Keratinocyte (primary cell): ENCODE data around the gene SLC1A3. TPM values are rescaled to one million over a fixed set of nuclear protein-coding genes. Genes with fewer than 3 reads are reported as not detected.
A peak's percentile ranks its signal among the peaks of the same experiment; 100 is the strongest.

Experiments
- DNase-seq: peaks from one replicate; pipeline ENCODE4 v3.0.0-alpha.2; 2011; ENCODE audit warnings: low read depth, missing footprints, low spot score
- FAIRE-seq: peaks from 2 replicates; lab custom pipeline; 2011; peaks lifted over from hg19 to GRCh38; lab: Jason Lieb, UNC
- H2AFZ ChIP-seq: 2 replicates; pipeline ENCODE4 v1.6.0; 2012; ENCODE audit warnings: low read length, control low read depth, inconsistent platforms; ENCODE audit not compliant: control insufficient read depth
- H3K27ac ChIP-seq: 2 replicates; pipeline ENCODE4 v1.5.1; 2011; ENCODE audit warnings: low read length; ENCODE audit not compliant: control insufficient read depth, insufficient read depth
- H3K27me3 ChIP-seq: 3 replicates; pipeline ENCODE4 v1.6.0; 2011; ENCODE audit warnings: low read length; ENCODE audit not compliant: control insufficient read depth, insufficient read depth; ENCODE audit errors: extremely low read depth
- H3K36me3 ChIP-seq, 2 experiments: 2 replicates in 1 of 2; 3 replicates in 1 of 2; pipeline ENCODE4 v1.5.1; 2011; ENCODE audit warnings: low read length in 2 of 2, mild to moderate bottlenecking in 1 of 2; ENCODE audit not compliant: control insufficient read depth in 2 of 2, insufficient read depth in 2 of 2; ENCODE audit errors: extremely low read depth in 1 of 2
- H3K4me1 ChIP-seq: 3 replicates; pipeline ENCODE4 v1.5.1; 2011; ENCODE audit warnings: low read length; ENCODE audit not compliant: control insufficient read depth, insufficient read depth; ENCODE audit errors: extremely low read depth
- H3K4me2 ChIP-seq: 3 replicates; pipeline ENCODE4 v1.6.0; 2011; ENCODE audit warnings: low read depth, low read length; ENCODE audit not compliant: control insufficient read depth, insufficient read depth; ENCODE audit errors: extremely low read depth
- H3K4me3 ChIP-seq, 3 experiments: fragments of 200-600 bp in 1 of 3; sonication (generic) in 1 of 3; 2 replicates in 2 of 3; 3 replicates in 1 of 3; pipeline ENCODE4 v1.5.1; 2011 to 2016; ENCODE audit warnings: low read length in 3 of 3, mild to moderate bottlenecking in 3 of 3, control low read depth in 2 of 3, inconsistent platforms in 1 of 3, low read depth in 1 of 3, mixed read lengths in 1 of 3, mixed run types in 1 of 3, moderate library complexity in 1 of 3; ENCODE audit not compliant: control insufficient read depth in 2 of 3, insufficient read depth in 2 of 3; ENCODE audit errors: extremely low read depth in 1 of 3
- H3K79me2 ChIP-seq: 2 replicates; pipeline ENCODE4 v1.6.0; 2012; ENCODE audit warnings: low read length; ENCODE audit not compliant: control insufficient read depth, insufficient read depth
- H3K9ac ChIP-seq: 3 replicates; pipeline ENCODE4 v1.6.0; 2011; ENCODE audit warnings: low read length; ENCODE audit not compliant: control insufficient read depth, insufficient read depth; ENCODE audit errors: extremely low read depth
- H3K9me1 ChIP-seq: 3 replicates; pipeline ENCODE4 v1.6.0; 2011; ENCODE audit warnings: low read length; ENCODE audit not compliant: control insufficient read depth, insufficient read depth; ENCODE audit errors: extremely low read depth
- H3K9me3 ChIP-seq: 2 replicates; pipeline ENCODE4 v1.5.1; 2012; ENCODE audit warnings: low read depth, low read length; ENCODE audit not compliant: control insufficient read depth
- H4K20me1 ChIP-seq: 3 replicates; pipeline ENCODE4 v1.6.0; 2011; ENCODE audit warnings: low read length; ENCODE audit not compliant: control insufficient read depth, insufficient read depth; ENCODE audit errors: extremely low read depth
- CTCF ChIP-seq, 3 experiments: IDR thresholded peaks in 1 of 3; conservative IDR thresholded peaks in 1 of 3; optimal IDR thresholded peaks in 1 of 3; 2 replicates in 2 of 3; 3 replicates in 1 of 3; pipeline versions ENCODE3 to v1.5.1; 2011; ENCODE audit warnings: low read length in 3 of 3, mild to moderate bottlenecking in 3 of 3, moderate library complexity in 2 of 3, control low read depth in 1 of 3, inconsistent platforms in 1 of 3; ENCODE audit not compliant: insufficient read depth in 2 of 3; ENCODE audit errors: extremely low read depth in 1 of 3
- EZH2 ChIP-seq: IDR thresholded peaks from one replicate; pipeline ENCODE4 v1.6.1; 2012; ENCODE audit warnings: inconsistent platforms, mild to moderate bottlenecking, low read length, moderate library complexity
- dilution Hi-C: fragments of 300-500 bp; cut with MboI; formaldehyde crosslinking; loops from one replicate; pipeline ENCODE4 v1.7.0; 2020; ENCODE audit warnings: low sequenced_read_pairs; ENCODE audit not compliant: extremely low pct_ligation_motif_present
- polyA plus RNA-seq, 5 experiments: library from polyadenylated mRNA; depleted of rRNA in 3 of 5; stranded (reverse) in 3 of 5; stranded (forward) in 1 of 5; unstranded in 1 of 5; fragments of >200 nt; gene quantifications; 1 replicate in 1 of 5; 2 replicates in 3 of 5; 3 replicates in 1 of 5; pipeline versions ENCODE4 v1.2.1 to v1.2.3, GENCODE V29; 2011 to 2012; ENCODE audit warnings: missing spikeins in 2 of 5, low read depth in 1 of 5, low replicate concordance in 1 of 5

SLC1A3 gene
- polyA plus RNA-seq, 1 donor (not counting 4 experiments of a cell fraction or from before 2014, with no cell fraction given) = 22.2 TPM

DNA sequence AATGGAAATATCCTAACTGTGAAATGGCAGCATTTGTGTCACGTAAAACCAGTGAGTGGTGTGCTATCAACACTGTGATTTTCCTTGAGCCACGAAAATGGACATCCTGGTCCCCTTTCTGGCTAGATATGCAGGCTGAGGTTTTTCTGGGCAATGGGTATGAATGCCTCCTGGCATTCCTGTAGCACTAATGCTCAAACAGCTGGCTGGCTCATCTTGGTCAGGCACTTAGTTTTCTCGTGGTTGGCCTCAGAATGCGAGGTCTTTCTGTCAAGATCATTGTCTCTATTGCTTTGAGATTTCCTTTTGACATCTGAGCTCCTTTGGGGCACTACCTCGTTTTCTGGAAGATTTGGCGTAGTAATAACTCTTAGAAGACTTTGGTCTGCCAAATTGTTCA, 15.6 kb downstream of the SLC1A3 start:
- Histone ChIP-seq H3K9ac (no peak overlapping the region), H3K79me2 (no peaks in the 10 kb centered on the region), H3K9me3 (no peaks in the 10 kb centered on the region), H3K4me3 (no peak overlapping the region), H2AFZ (no peak overlapping the region), H3K36me3 (no peaks in the 10 kb centered on the region), H3K27me3 (no peaks in the 10 kb centered on the region), H3K27ac (no peak overlapping the region), H4K20me1 (no peaks in the 10 kb centered on the region), H3K4me1 (peaks cover 9% of the 10 kb centered on the region), H3K9me1 (no peaks in the 10 kb centered on the region), H3K4me2 (no peak overlapping the region)
- FAIRE-seq (peak; percentile 34), DNase-seq (no peak)
- dilution Hi-C loops = no loop called here
- TF ChIP-seq CTCF (optimal IDR thresholded peaks at IDR 0.05 in 1 of 3, IDR thresholded peaks at IDR 0.05 in 1 of 3, conservative IDR thresholded peaks at IDR 0.05 in 1 of 3; ENCODE audit: extremely low read depth in 1 of 3, insufficient read depth in 2 of 3, low read length in 3 of 3) = no peak

- dilution Hi-C loops = no loop called here
- Histone ChIP-seq H2AFZ (no peak overlapping the region), H3K27me3 (no peaks in the 10 kb centered on the region), H3K9me1 (no peaks in the 10 kb centered on the region), H3K36me3 (no peaks in the 10 kb centered on the region), H3K27ac (no peak overlapping the region), H3K4me1 (peaks cover 7% of the 10 kb centered on the region), H3K4me3 (no peak overlapping the region), H3K9me3 (no peaks in the 10 kb centered on the region), H3K79me2 (no peaks in the 10 kb centered on the region), H3K4me2 (no peak overlapping the region), H3K9ac (no peak overlapping the region), H4K20me1 (no peaks in the 10 kb centered on the region)
- no peak for DNase-seq
- no peak for FAIRE-seq
- no peak for TF ChIP-seq CTCF (optimal IDR thresholded peaks at IDR 0.05 in 1 of 3, IDR thresholded peaks at IDR 0.05 in 1 of 3, conservative IDR thresholded peaks at IDR 0.05 in 1 of 3; ENCODE audit: extremely low read depth in 1 of 3, insufficient read depth in 2 of 3, low read length in 3 of 3)
- TF ChIP-seq EZH2 = no peak
Observed at GRCh38 chr5:36623832-36624231, 17.4 kb downstream of the SLC1A3 start.
